GM23338 (cell line): ENCODE data around the gene MTPN. TPM values are rescaled to one million over a fixed set of nuclear protein-coding genes. Genes with fewer than 3 reads are reported as not detected.

Experiments used
- ATAC-seq: fragments of 200-7000 bp; cut with Tn5 transposase; 3 replicates; pipeline ENCODE4 v1.9.1; 2020
- DNase-seq: peaks from one replicate; pipeline ENCODE4 v3.0.0-alpha.2; 2015; ENCODE audit warnings: low spot score
- H2AFZ ChIP-seq: fragments of 200-600 bp; sonication (generic); 2 replicates; pipeline ENCODE4 v1.8.0; 2016; ENCODE audit warnings: antibody characterized with exemption, mild to moderate bottlenecking, moderate library complexity
- H3F3A ChIP-seq: fragments of 200-600 bp; sonication (generic); replicated peaks from 2 replicates; pipeline ENCODE4 v1.8.0; 2017; ENCODE audit warnings: antibody characterized with exemption, mixed run types, low read depth
- H3K27ac ChIP-seq: fragments of 200-600 bp; sonication (generic); 2 replicates; pipeline ENCODE4 v1.6.1; 2016; ENCODE audit warnings: low read depth
- H3K27me3 ChIP-seq: fragments of 200-600 bp; sonication (generic); 2 replicates; pipeline ENCODE4 v1.8.0; 2016; ENCODE audit warnings: mild to moderate bottlenecking, mixed run types, moderate library complexity; ENCODE audit not compliant: insufficient read depth
- H3K36me3 ChIP-seq: fragments of 200-600 bp; sonication (generic); 2 replicates; pipeline ENCODE4 v1.8.0; 2016; ENCODE audit warnings: mild to moderate bottlenecking; ENCODE audit not compliant: insufficient read depth
- H3K4me1 ChIP-seq: fragments of 200-600 bp; sonication (generic); 2 replicates; pipeline ENCODE4 v1.8.0; 2016; ENCODE audit warnings: mild to moderate bottlenecking, moderate library complexity; ENCODE audit not compliant: insufficient read depth
- H3K4me2 ChIP-seq: fragments of 200-600 bp; sonication (generic); 2 replicates; pipeline ENCODE4 v1.7.1; 2017; ENCODE audit warnings: mixed run types
- H3K4me3 ChIP-seq: fragments of 200-600 bp; sonication (generic); 2 replicates; pipeline ENCODE4 v1.6.1; 2016; ENCODE audit warnings: mixed run types
- H3K79me2 ChIP-seq: fragments of 200-600 bp; sonication (generic); replicated peaks from 2 replicates; pipeline ENCODE4 v1.8.0; 2017; ENCODE audit warnings: mild to moderate bottlenecking; ENCODE audit not compliant: insufficient read depth
- H3K9me2 ChIP-seq: fragments of 200-600 bp; sonication (generic); 2 replicates; pipeline ENCODE4 v1.8.0; 2017; ENCODE audit not compliant: insufficient read depth
- H4K20me1 ChIP-seq: fragments of 200-600 bp; sonication (generic); replicated peaks from 2 replicates; pipeline ENCODE4 v1.8.0; 2017; ENCODE audit warnings: mild to moderate bottlenecking; ENCODE audit not compliant: insufficient read depth
- H3K27ac Mint-ChIP-seq: 2 replicates; pipeline ENCODE4 v1.8.0; 2020; ENCODE audit warnings: inconsistent platforms, mild to moderate bottlenecking, moderate library complexity, mixed read lengths
- H3K27me3 Mint-ChIP-seq: 3 replicates; pipeline ENCODE4 v1.8.0; 2022; ENCODE audit warnings: low read depth, mild to moderate bottlenecking, moderate library complexity, mixed read lengths, inconsistent platforms; ENCODE audit not compliant: insufficient read depth, poor library complexity
- H3K36me3 Mint-ChIP-seq: 3 replicates; pipeline ENCODE4 v1.8.0; 2021; ENCODE audit warnings: low read depth, mild to moderate bottlenecking, inconsistent platforms, moderate library complexity, mixed read lengths
- H3K4me1 Mint-ChIP-seq: 3 replicates; pipeline ENCODE4 v1.8.0; 2020; ENCODE audit warnings: mild to moderate bottlenecking, inconsistent platforms, mixed read lengths
- H3K4me3 Mint-ChIP-seq: 3 replicates; pipeline ENCODE4 v1.8.0; 2021; ENCODE audit warnings: moderate library complexity, mild to moderate bottlenecking, inconsistent platforms, mixed read lengths
- H3K9me3 Mint-ChIP-seq: 3 replicates; pipeline ENCODE4 v1.8.0; 2020; ENCODE audit warnings: moderate library complexity, mild to moderate bottlenecking, inconsistent platforms, mixed read lengths
- CREB1 ChIP-seq: fragments of 250-450 bp; sonication (Bioruptor Pico); IDR thresholded peaks from 2 replicates; pipeline ENCODE4 v1.5.0; 2020; ENCODE audit warnings: low read depth, mild to moderate bottlenecking, moderate library complexity
- EZH2 ChIP-seq: fragments of 200-600 bp; sonication (generic); IDR thresholded peaks from one replicate; pipeline ENCODE4 v1.8.0; 2017; ENCODE audit warnings: antibody characterized with exemption, mild to moderate bottlenecking, low read depth; ENCODE audit not compliant: unreplicated experiment
- EZH2phosphoT487 ChIP-seq: fragments of 200-600 bp; sonication (generic); IDR thresholded peaks from one replicate; pipeline ENCODE4 v1.8.1; 2018; ENCODE audit warnings: antibody characterized with exemption; ENCODE audit not compliant: unreplicated experiment
- JUNB ChIP-seq: IDR thresholded peaks from one replicate; pipeline ENCODE4 v1.6.1; 2016; ENCODE audit warnings: antibody characterized with exemption; ENCODE audit not compliant: unreplicated experiment
- NANOG ChIP-seq: IDR thresholded peaks from 2 replicates; pipeline ENCODE4 v1.6.1; 2016; ENCODE audit warnings: antibody characterized with exemption, borderline replicate concordance
- POLR2AphosphoS5 ChIP-seq: IDR thresholded peaks from 2 replicates; pipeline ENCODE4 v1.6.1; 2016; ENCODE audit warnings: antibody characterized with exemption, low read depth
- STAT1 ChIP-seq: IDR thresholded peaks from one replicate; pipeline ENCODE4 v1.6.1; 2016; ENCODE audit warnings: antibody characterized with exemption; ENCODE audit not compliant: unreplicated experiment
- ZNF114 ChIP-seq: fragments of 250-450 bp; sonication (Bioruptor Pico); IDR thresholded peaks from 2 replicates; pipeline ENCODE4 v1.5.0; 2020; ENCODE audit warnings: mild to moderate bottlenecking, moderate library complexity
- ZNF331 ChIP-seq: fragments of 250-450 bp; sonication (Bioruptor Pico); IDR thresholded peaks from 2 replicates; pipeline ENCODE4 v1.5.0; 2020; ENCODE audit warnings: low read depth, mild to moderate bottlenecking, moderate library complexity
- polyA plus RNA-seq: library from polyadenylated mRNA; unstranded; fragments of >200 nt; fragmentation: Nextera tagmentation; extraction: Ambion mirVana; gene quantifications from 2 replicates; pipeline ENCODE4 v1.2.1, GENCODE V29; 2016
- total RNA-seq: library from RNA; depleted of rRNA; stranded (reverse); fragments of >200 nt; shearing (Covaris generic); gene quantifications from 2 replicates; pipeline ENCODE4 v1.2.3, GENCODE V29; 2014
- TF ChIP-seq, protein P1 (sequence below): fragments of 250-450 bp; sonication (Bioruptor Pico); IDR thresholded peaks from 2 replicates; pipeline ENCODE4 v1.5.0; 2020; ENCODE audit warnings: mild to moderate bottlenecking, moderate library complexity
- TF ChIP-seq, protein P2 (sequence below): IDR thresholded peaks from 2 replicates; pipeline ENCODE4 v1.6.1; 2016; ENCODE audit warnings: antibody characterized with exemption
- TF ChIP-seq, protein P3 (sequence below): IDR thresholded peaks from one replicate; pipeline ENCODE4 v1.6.1; 2018; ENCODE audit warnings: antibody characterized with exemption; ENCODE audit not compliant: unreplicated experiment
- TF ChIP-seq, protein P4 (sequence below), 2 experiments: fragments of 200-600 bp in 1 of 2; sonication (generic) in 1 of 2; conservative IDR thresholded peaks; 2 replicates each; pipeline versions ENCODE4 v1.5.1 to v1.6.1; 2016 to 2017; ENCODE audit warnings: antibody characterized with exemption in 2 of 2, low read depth in 2 of 2, mild to moderate bottlenecking in 2 of 2, moderate library complexity in 1 of 2

The MTPN gene
- total and polyA plus RNA-seq, 2 experiments from 2014 or later, result 87.7 to 90.3 TPM

- Mint-ChIP-seq H3K27me3 (no peaks in the 10 kb centered on the region), H3K4me3 (no peak overlapping the region), H3K4me1 (peaks cover 8% of the 10 kb centered on the region; the same call in 1 of the 3 replicates), H3K9me3 (no peaks in the 10 kb centered on the region), H3K36me3 (no peaks in the 10 kb centered on the region), H3K27ac (no peak overlapping the region)
- H3F3A ChIP-seq, result no peaks in the 10 kb centered on the region
- no peak overlapping the region for H3K4me3 ChIP-seq
- H3K36me3 ChIP-seq, result no peaks in the 10 kb centered on the region
- peaks cover 13% of the 10 kb centered on the region for H4K20me1 ChIP-seq
- H3K4me2 ChIP-seq, result no peak overlapping the region
- no peaks in the 10 kb centered on the region for H3K9me2 ChIP-seq
- no peak overlapping the region for H3K27ac ChIP-seq
- no peak for ATAC-seq
- DNase-seq, result no peak
- peaks cover 96% of the 10 kb centered on the region for H3K79me2 ChIP-seq
- H3K27me3 ChIP-seq, result no peaks in the 10 kb centered on the region
- TF ChIP-seq ZNF114 (CRISPR knock-in tag) (no peak), JUNB (no peak), ZNF331 (CRISPR knock-in tag) (no peak), NANOG (no peak), EZH2 (no peak), CREB1 (no peak), STAT1 (no peak), EZH2phosphoT487 (no peak), POLR2AphosphoS5 (no peak)
- TF ChIP-seq, protein P1, sequence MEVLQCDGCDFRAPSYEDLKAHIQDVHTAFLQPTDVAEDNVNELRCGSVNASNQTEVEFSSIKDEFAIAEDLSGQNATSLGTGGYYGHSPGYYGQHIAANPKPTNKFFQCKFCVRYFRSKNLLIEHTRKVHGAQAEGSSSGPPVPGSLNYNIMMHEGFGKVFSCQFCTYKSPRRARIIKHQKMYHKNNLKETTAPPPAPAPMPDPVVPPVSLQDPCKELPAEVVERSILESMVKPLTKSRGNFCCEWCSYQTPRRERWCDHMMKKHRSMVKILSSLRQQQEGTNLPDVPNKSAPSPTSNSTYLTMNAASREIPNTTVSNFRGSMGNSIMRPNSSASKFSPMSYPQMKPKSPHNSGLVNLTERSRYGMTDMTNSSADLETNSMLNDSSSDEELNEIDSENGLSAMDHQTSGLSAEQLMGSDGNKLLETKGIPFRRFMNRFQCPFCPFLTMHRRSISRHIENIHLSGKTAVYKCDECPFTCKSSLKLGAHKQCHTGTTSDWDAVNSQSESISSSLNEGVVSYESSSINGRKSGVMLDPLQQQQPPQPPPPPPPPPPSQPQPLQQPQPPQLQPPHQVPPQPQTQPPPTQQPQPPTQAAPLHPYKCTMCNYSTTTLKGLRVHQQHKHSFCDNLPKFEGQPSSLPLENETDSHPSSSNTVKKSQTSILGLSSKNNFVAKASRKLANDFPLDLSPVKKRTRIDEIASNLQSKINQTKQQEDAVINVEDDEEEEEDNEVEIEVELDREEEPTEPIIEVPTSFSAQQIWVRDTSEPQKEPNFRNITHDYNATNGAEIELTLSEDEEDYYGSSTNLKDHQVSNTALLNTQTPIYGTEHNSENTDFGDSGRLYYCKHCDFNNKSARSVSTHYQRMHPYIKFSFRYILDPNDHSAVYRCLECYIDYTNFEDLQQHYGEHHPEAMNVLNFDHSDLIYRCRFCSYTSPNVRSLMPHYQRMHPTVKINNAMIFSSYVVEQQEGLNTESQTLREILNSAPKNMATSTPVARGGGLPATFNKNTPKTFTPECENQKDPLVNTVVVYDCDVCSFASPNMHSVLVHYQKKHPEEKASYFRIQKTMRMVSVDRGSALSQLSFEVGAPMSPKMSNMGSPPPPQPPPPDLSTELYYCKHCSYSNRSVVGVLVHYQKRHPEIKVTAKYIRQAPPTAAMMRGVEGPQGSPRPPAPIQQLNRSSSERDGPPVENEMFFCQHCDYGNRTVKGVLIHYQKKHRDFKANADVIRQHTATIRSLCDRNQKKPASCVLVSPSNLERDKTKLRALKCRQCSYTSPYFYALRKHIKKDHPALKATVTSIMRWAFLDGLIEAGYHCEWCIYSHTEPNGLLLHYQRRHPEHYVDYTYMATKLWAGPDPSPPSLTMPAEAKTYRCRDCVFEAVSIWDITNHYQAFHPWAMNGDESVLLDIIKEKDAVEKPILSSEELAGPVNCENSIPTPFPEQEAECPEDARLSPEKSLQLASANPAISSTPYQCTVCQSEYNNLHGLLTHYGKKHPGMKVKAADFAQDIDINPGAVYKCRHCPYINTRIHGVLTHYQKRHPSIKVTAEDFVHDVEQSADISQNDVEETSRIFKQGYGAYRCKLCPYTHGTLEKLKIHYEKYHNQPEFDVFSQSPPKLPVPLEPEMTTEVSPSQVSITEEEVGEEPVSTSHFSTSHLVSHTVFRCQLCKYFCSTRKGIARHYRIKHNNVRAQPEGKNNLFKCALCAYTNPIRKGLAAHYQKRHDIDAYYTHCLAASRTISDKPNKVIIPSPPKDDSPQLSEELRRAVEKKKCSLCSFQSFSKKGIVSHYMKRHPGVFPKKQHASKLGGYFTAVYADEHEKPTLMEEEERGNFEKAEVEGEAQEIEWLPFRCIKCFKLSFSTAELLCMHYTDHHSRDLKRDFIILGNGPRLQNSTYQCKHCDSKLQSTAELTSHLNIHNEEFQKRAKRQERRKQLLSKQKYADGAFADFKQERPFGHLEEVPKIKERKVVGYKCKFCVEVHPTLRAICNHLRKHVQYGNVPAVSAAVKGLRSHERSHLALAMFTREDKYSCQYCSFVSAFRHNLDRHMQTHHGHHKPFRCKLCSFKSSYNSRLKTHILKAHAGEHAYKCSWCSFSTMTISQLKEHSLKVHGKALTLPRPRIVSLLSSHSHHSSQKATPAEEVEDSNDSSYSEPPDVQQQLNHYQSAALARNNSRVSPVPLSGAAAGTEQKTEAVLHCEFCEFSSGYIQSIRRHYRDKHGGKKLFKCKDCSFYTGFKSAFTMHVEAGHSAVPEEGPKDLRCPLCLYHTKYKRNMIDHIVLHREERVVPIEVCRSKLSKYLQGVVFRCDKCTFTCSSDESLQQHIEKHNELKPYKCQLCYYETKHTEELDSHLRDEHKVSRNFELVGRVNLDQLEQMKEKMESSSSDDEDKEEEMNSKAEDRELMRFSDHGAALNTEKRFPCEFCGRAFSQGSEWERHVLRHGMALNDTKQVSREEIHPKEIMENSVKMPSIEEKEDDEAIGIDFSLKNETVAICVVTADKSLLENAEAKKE, result no peak
- TF ChIP-seq, protein P2, sequence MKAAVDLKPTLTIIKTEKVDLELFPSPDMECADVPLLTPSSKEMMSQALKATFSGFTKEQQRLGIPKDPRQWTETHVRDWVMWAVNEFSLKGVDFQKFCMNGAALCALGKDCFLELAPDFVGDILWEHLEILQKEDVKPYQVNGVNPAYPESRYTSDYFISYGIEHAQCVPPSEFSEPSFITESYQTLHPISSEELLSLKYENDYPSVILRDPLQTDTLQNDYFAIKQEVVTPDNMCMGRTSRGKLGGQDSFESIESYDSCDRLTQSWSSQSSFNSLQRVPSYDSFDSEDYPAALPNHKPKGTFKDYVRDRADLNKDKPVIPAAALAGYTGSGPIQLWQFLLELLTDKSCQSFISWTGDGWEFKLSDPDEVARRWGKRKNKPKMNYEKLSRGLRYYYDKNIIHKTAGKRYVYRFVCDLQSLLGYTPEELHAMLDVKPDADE, result no peak
- TF ChIP-seq, protein P3, sequence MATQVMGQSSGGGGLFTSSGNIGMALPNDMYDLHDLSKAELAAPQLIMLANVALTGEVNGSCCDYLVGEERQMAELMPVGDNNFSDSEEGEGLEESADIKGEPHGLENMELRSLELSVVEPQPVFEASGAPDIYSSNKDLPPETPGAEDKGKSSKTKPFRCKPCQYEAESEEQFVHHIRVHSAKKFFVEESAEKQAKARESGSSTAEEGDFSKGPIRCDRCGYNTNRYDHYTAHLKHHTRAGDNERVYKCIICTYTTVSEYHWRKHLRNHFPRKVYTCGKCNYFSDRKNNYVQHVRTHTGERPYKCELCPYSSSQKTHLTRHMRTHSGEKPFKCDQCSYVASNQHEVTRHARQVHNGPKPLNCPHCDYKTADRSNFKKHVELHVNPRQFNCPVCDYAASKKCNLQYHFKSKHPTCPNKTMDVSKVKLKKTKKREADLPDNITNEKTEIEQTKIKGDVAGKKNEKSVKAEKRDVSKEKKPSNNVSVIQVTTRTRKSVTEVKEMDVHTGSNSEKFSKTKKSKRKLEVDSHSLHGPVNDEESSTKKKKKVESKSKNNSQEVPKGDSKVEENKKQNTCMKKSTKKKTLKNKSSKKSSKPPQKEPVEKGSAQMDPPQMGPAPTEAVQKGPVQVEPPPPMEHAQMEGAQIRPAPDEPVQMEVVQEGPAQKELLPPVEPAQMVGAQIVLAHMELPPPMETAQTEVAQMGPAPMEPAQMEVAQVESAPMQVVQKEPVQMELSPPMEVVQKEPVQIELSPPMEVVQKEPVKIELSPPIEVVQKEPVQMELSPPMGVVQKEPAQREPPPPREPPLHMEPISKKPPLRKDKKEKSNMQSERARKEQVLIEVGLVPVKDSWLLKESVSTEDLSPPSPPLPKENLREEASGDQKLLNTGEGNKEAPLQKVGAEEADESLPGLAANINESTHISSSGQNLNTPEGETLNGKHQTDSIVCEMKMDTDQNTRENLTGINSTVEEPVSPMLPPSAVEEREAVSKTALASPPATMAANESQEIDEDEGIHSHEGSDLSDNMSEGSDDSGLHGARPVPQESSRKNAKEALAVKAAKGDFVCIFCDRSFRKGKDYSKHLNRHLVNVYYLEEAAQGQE, result no peak
- TF ChIP-seq, protein P4, sequence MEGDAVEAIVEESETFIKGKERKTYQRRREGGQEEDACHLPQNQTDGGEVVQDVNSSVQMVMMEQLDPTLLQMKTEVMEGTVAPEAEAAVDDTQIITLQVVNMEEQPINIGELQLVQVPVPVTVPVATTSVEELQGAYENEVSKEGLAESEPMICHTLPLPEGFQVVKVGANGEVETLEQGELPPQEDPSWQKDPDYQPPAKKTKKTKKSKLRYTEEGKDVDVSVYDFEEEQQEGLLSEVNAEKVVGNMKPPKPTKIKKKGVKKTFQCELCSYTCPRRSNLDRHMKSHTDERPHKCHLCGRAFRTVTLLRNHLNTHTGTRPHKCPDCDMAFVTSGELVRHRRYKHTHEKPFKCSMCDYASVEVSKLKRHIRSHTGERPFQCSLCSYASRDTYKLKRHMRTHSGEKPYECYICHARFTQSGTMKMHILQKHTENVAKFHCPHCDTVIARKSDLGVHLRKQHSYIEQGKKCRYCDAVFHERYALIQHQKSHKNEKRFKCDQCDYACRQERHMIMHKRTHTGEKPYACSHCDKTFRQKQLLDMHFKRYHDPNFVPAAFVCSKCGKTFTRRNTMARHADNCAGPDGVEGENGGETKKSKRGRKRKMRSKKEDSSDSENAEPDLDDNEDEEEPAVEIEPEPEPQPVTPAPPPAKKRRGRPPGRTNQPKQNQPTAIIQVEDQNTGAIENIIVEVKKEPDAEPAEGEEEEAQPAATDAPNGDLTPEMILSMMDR (conservative IDR thresholded peaks at IDR 0.05; ENCODE audit: low read depth in 2 of 2), result no peak
- no peaks in the 10 kb centered on the region for H3K4me1 ChIP-seq
- no peak overlapping the region for H2AFZ ChIP-seq
Measured at GRCh38 chr7:135964791-135965190, 12.4 kb downstream of the MTPN start.
